SJCRH30 (cell line): ENCODE results near the gene PDCD2. TPM values are rescaled to one million over a fixed set of nuclear protein-coding genes. Genes with fewer than 3 reads are reported as not detected.
A peak's percentile ranks its signal among the peaks of the same experiment; 100 is the strongest.
"Not testable (repeated sequence)": the region's sequence is repeated elsewhere in the genome, so short reads cannot be mapped to it uniquely, and the experiment has no call there.

ENCODE experiments used
- DNase-seq, 2 experiments: peaks; one replicate each; pipeline ENCODE4 v3.0.0-alpha.2; 2015 to 2020
- H3K27ac ChIP-seq: fragments of 250-450 bp; sonication (Bioruptor Pico); 2 replicates; pipeline ENCODE4 v1.5.1; 2020; ENCODE audit warnings: mild to moderate bottlenecking, moderate library complexity
- H3K27me3 ChIP-seq: fragments of 250-450 bp; sonication (Bioruptor Pico); 2 replicates; pipeline ENCODE4 v1.5.1; 2020; ENCODE audit warnings: mild to moderate bottlenecking, moderate library complexity
- H3K36me3 ChIP-seq: fragments of 250-450 bp; sonication (Bioruptor Pico); 2 replicates; pipeline ENCODE4 v1.5.1; 2020; ENCODE audit warnings: mild to moderate bottlenecking, moderate library complexity
- H3K4me1 ChIP-seq: fragments of 250-450 bp; sonication (Bioruptor Pico); 2 replicates; pipeline ENCODE4 v1.5.1; 2020; ENCODE audit warnings: mild to moderate bottlenecking, moderate library complexity
- H3K4me3 ChIP-seq: fragments of 250-450 bp; sonication (Bioruptor Pico); 2 replicates; pipeline ENCODE4 v1.5.1; 2020; ENCODE audit warnings: mild to moderate bottlenecking, moderate library complexity
- H3K9me3 ChIP-seq: fragments of 250-450 bp; sonication (Bioruptor Pico); replicated peaks from 2 replicates; pipeline ENCODE4 v1.5.1; 2020; ENCODE audit warnings: mild to moderate bottlenecking, moderate library complexity
- total RNA-seq: library from RNA; depleted of rRNA; stranded (reverse); fragments of >200 nt; shearing (Covaris generic); gene quantifications from 2 replicates; pipeline ENCODE4 v1.2.3, GENCODE V29; 2014; rRNA removed

The PDCD2 gene
- 84.7 and 93.1 TPM in 2 replicates for total RNA-seq

DNA sequence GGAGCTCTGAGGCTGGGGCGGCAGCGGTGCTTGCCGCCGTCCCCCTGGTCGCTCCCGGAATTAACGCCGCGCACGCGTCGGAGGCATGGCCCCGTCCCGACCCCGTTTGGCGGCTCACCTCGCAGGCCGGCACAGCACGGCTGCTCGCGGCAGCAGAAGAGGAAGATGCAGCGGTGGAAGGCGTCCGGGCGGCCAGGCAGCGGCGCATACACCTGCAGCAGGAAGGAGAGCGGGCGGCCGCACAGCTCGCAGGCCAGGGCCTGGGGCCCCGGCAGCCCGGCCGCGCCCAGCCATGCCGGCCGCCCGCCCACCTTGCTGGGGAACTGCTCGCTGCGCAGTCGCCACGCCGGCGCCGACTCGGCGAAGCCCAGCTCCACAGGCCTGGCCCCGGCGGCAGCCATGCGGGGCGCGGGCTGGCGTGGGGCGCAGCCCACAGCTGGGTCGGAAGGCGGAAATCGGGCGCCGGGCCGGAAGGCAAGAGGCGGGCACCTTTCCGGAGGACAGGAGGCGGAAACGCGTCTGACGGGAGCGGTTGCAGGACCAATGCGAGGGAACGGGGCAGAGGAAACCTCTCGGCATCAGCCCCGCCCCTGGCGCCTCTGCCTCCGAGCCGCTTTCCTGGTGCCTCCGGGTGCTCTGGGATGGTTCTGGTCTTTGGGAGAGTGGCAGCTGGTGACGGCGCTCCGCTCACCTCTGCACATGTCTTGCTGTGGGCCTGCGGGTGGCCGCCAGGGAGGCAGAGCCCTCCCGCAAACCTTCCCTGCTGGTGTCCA, at the start of gene PDCD2:
PDCD2 (minus strand) TSS at position 457 of the 773 bp plus-strand sequence; CDS start at position 401, 56 bp downstream.
- peak within 1 kb of the TSS; percentile 37; the same call in 1 of the 2 replicates for H3K27ac ChIP-seq
- no peaks in the 10 kb centered on the region for H3K4me1 ChIP-seq
- peak within 1 kb of the TSS; percentile 77 for H3K4me3 ChIP-seq
- no peaks in the 10 kb centered on the region for H3K9me3 ChIP-seq
- H3K36me3 ChIP-seq = peaks cover 25% of the 10 kb centered on the region
- DNase-seq = peak; percentile 93
- no peaks in the 10 kb centered on the region for H3K27me3 ChIP-seq

DNA sequence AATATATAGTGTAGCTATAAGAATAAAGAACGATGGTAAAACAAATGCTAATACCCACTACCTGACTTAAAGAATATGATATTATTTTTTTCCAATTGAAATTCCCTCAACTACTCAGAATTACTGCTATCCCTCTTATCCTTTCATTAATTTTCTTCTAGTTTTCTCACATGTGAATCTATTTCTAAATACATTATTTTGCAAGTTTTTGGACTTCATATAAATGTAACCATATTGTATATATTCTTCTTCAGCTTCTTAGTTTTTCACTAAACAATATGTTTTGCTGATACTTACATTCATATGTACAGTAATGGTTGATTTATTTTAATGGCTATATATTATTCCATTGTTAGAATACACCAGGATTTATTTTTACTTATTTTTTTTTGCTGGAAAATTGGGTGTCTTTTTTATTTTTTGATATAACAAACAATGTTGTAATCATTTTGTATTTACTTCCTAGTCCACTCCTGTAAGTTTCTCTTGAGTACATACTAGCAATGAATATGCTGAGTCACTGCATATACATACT, 31.6 kb upstream of the PDCD2 start:
- not testable (repeated sequence) for H3K36me3 ChIP-seq, H3K4me3 ChIP-seq, DNase-seq, H3K9me3 ChIP-seq, H3K4me1 ChIP-seq, H3K27me3 ChIP-seq, H3K27ac ChIP-seq

GRCh38 chr6:170612256-170612804, 27.9 kb upstream of the PDCD2 start:
- H3K36me3 ChIP-seq, H3K27ac ChIP-seq, H3K9me3 ChIP-seq, H3K4me1 ChIP-seq, DNase-seq, H3K27me3 ChIP-seq, H3K4me3 ChIP-seq: not testable (repeated sequence)

DNA sequence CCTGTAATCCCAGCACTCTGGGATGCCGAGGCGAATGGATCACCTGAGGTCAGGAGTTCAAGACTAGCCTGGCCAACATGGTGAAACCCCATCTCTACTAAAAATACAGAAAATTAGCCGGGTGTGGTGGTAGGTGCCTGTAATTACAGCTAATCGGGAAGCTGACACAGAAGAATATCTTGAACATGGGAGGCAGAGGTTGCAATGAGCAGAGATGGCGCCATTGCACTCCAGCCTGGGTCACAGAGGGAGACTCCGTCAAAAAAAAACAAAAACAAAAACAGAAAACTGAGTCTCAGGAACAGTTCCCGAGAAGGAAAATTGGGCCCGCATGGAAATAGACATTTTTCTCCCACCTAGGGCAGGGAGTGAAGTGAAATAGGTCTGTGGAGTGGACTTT, 24.8 kb upstream of the PDCD2 start:
- H3K4me1 ChIP-seq, H3K9me3 ChIP-seq, H3K36me3 ChIP-seq, H3K4me3 ChIP-seq, H3K27ac ChIP-seq, DNase-seq, H3K27me3 ChIP-seq: not testable (repeated sequence)

DNA sequence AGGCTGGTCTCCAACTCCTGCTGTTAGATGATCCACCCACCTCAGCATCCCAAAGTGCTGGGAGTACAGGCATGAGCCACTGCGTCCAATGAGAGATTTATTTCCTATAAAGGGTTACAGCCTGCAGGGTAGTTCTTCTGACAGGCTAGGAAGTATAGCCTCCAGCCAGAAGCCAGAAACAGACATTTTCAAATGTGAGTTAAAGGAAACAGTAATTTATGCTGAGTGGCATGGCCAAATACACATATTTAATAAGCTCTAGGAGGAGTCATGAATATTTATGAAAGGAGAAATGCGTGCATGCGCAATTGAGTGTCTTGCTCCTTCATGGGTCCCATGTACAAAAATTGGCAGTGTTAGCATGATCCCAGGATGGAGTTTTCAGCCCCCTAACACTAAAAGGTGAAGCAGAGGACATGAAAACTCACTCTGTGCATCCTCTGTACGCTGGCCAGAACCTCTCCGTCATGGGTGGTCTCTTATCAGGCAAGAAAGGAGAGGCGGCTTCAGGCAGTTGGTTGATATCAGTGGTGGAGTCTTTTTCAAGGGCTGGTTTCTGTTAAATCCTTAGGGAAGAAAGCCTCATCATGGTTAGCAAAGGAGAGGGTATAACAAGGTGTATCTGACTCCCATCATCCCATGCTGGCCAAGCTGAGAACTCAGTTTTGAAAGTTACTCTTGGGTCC, 21.3 kb upstream of the PDCD2 start:
- no peak for DNase-seq

DNA sequence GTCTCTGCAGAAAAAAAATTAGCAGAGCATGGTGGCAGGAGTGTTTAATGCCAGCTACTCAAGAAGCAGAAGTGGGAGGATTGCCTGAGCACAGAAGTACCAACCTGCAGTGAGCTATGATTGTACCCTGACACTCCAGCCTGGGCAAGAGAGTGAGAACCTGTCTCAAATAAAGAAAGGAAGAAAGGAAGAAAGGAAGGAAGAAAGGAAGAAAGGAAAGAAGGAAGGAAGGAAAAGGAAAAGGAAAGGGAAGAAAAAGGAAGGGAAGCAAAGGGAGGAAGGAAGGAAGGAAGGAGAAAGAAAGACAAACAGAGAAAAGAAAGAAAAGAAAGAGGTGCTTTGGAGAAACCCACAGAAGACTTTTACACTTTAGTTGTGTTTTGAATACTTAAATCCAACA, 12.8 kb upstream of the PDCD2 start:
- H3K4me1 ChIP-seq = peaks cover 9% of the 10 kb centered on the region
- no peaks in the 10 kb centered on the region; the same call in 1 of the 2 replicates for H3K9me3 ChIP-seq
- no peak overlapping the region for H3K4me3 ChIP-seq
- no peaks in the 10 kb centered on the region for H3K36me3 ChIP-seq
- H3K27me3 ChIP-seq = no peaks in the 10 kb centered on the region
- no peak overlapping the region for H3K27ac ChIP-seq
- no peak for DNase-seq

More for the DNA sequence above, 21.3 kb upstream of the PDCD2 start:
- Histone ChIP-seq H3K27me3 (no peaks in the 10 kb centered on the region; the same call in 1 of the 2 replicates), H3K36me3 (no peaks in the 10 kb centered on the region), H3K4me1 (no peaks in the 10 kb centered on the region), H3K4me3 (no peak overlapping the region), H3K9me3 (no peaks in the 10 kb centered on the region), H3K27ac (no peak overlapping the region)

GRCh38 chr6:170596426-170596825, 12.0 kb upstream of the PDCD2 start:
- H3K27me3 ChIP-seq = no peaks in the 10 kb centered on the region
- peaks cover 9% of the 10 kb centered on the region for H3K4me1 ChIP-seq
- DNase-seq = peak; percentile 70 to 73
- no peaks in the 10 kb centered on the region for H3K36me3 ChIP-seq
- H3K27ac ChIP-seq = no peak overlapping the region; the same call in 1 of the 2 replicates
- H3K4me3 ChIP-seq = no peak overlapping the region
- no peaks in the 10 kb centered on the region; the same call in 1 of the 2 replicates for H3K9me3 ChIP-seq

DNA sequence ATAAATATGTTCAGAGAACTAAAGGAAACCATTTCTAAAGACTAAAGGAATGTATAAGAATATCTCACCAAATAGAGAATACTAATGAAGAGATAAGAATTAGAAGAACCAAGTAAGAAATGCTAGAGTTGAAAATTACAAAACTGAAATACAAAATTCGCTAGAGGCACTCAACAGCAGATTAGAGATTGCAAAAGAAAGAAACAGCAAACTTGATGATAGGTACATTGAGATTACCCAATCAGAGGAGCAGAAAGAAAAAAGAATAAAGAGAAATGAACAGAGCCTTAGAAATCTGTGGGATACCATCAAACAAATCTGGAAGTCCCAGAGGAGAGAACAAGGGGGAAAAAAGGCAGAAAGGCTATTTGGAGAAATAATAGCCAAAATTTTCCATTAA, 6.3 kb upstream of the PDCD2 start:
- H3K4me3 ChIP-seq = no peak overlapping the region

GRCh38 chr6:170584954-170585498, 589 bp upstream of the PDCD2 start:
- peaks cover 22% of the 10 kb centered on the region for H3K36me3 ChIP-seq
- H3K4me3 ChIP-seq = peak overlapping the region; percentile 77
- peak overlapping the region; percentile 33; the same call in 1 of the 2 replicates for H3K27ac ChIP-seq
- H3K9me3 ChIP-seq = no peaks in the 10 kb centered on the region
- no peak for DNase-seq
- H3K4me1 ChIP-seq = no peaks in the 10 kb centered on the region
- no peaks in the 10 kb centered on the region for H3K27me3 ChIP-seq

More for the DNA sequence above, 6.3 kb upstream of the PDCD2 start:
- no peaks in the 10 kb centered on the region for H3K36me3 ChIP-seq
- H3K9me3 ChIP-seq = peaks cover 3% of the 10 kb centered on the region; the same call in 1 of the 2 replicates
- no peaks in the 10 kb centered on the region for H3K4me1 ChIP-seq
- no peaks in the 10 kb centered on the region for H3K27me3 ChIP-seq
- no peak overlapping the region for H3K27ac ChIP-seq
- DNase-seq = no peak

- no peaks in the 10 kb centered on the region for H3K4me1 ChIP-seq
- no peaks in the 10 kb centered on the region for H3K9me3 ChIP-seq
- H3K27me3 ChIP-seq = no peaks in the 10 kb centered on the region
- peaks cover 30% of the 10 kb centered on the region for H3K36me3 ChIP-seq
- peak overlapping the region; percentile 37; the same call in 1 of the 2 replicates for H3K27ac ChIP-seq
- H3K4me3 ChIP-seq = peak overlapping the region; percentile 77
- DNase-seq = no peak
Measured at GRCh38 chr6:170583756-170584180, 669 bp downstream of the PDCD2 start.

- no peak for DNase-seq
- no peaks in the 10 kb centered on the region for H3K4me1 ChIP-seq
- H3K9me3 ChIP-seq = no peaks in the 10 kb centered on the region
- H3K27ac ChIP-seq = no peak overlapping the region
- no peaks in the 10 kb centered on the region for H3K27me3 ChIP-seq
- no peak overlapping the region for H3K4me3 ChIP-seq
- H3K36me3 ChIP-seq = peaks cover 72% of the 10 kb centered on the region
Measured at GRCh38 chr6:170578909-170579308, 5.5 kb downstream of the PDCD2 start.

DNA sequence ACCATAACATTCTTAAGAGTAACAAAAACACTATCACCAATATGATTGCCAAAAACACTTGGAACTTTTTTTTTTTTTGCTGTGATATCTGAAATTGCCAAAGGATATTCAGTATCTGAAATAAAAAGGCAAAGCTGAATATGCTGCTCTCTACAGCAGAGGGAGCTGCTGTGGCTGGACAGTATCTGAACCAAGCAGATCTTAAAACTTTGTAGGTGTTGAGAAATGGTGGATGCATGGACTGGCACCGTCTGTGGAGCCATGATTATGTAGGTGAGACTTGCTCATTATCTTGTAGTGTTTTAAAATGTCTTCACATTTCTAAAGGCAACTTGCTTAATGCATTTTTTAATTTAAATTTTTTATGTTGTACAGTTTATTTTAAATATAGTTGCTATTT, 9.2 kb downstream of the PDCD2 start:
- no peaks in the 10 kb centered on the region for H3K27me3 ChIP-seq
- H3K9me3 ChIP-seq = no peaks in the 10 kb centered on the region
- no peak overlapping the region for H3K27ac ChIP-seq
- H3K4me1 ChIP-seq = no peaks in the 10 kb centered on the region
- DNase-seq = no peak
- H3K36me3 ChIP-seq = peaks cover 81% of the 10 kb centered on the region
- H3K4me3 ChIP-seq = no peak overlapping the region

DNA sequence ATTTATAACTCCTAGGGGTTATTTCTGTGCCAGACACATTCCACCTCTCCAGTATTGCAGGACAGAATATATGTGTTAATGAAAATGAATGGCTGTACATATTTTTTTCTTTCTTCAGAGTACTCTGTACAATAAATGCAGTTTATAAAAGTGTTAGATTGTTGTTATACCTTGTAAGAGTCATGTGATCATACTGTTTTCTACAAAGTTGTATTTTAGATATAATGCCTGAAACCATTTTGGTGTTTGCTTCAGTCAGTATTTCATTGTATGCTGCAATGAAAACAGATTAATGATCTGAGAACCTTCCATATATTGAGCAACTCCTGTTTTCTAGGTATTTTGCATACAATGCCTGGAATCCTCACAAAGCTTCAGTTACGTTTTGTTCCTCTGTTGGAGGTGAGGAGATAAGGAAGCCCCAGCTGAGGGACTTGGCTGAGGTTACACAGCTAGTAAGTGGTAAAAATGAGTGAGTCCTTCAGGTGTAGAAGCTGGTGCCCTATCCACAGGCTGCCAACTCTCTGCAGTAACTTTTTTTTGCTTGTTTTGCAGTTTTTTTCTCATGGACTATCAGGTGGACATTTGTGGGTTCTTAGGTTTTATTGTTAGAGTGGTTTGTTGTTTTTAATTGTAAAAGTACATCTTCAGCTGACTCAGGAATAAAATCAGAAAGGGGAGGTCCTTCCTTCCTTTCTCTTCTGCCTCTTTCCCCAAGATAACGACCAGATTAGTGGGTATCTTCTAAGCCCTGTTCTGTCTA, 11.6 kb downstream of the PDCD2 start:
- Histone ChIP-seq H3K4me1 (no peaks in the 10 kb centered on the region), H3K27me3 (no peaks in the 10 kb centered on the region)

GRCh38 chr6:170564936-170565530, 19.4 kb downstream of the PDCD2 start:
- Histone ChIP-seq H3K27ac (no peak overlapping the region), H3K4me1 (no peaks in the 10 kb centered on the region), H3K4me3 (no peak overlapping the region), H3K9me3 (no peaks in the 10 kb centered on the region), H3K36me3 (peaks cover 63% of the 10 kb centered on the region), H3K27me3 (no peaks in the 10 kb centered on the region)
- DNase-seq = no peak

More for the DNA sequence above, 11.6 kb downstream of the PDCD2 start:
- Histone ChIP-seq H3K27ac (no peak overlapping the region), H3K9me3 (no peaks in the 10 kb centered on the region), H3K36me3 (peaks cover 84% of the 10 kb centered on the region), H3K4me3 (no peak overlapping the region)
- no peak for DNase-seq
